Stimulated activated memory B cell treated with anti-CD40 and anti-IgM and Interleukin-4, amounts not matched to agents 10 μg/mL and 1 μg/mL and 100 μg/mL, for 72 hours (primary cell): ENCODE results near the gene ZAP70.

Source experiments
- ATAC-seq: fragments of 150-1000 bp; cut with Tn5 transposase; 2 replicates; pipeline ENCODE4 v1.10.0; 2021
- H3K27ac Mint-ChIP-seq: one replicate; pipeline ENCODE4 v1.8.0; 2022; ENCODE audit warnings: mild to moderate bottlenecking, mixed read lengths
- H3K27me3 Mint-ChIP-seq: one replicate; pipeline ENCODE4 v1.8.0; 2022; ENCODE audit warnings: mixed read lengths
- H3K36me3 Mint-ChIP-seq: one replicate; pipeline ENCODE4 v1.8.0; 2022; ENCODE audit warnings: mixed read lengths
- H3K4me1 Mint-ChIP-seq: one replicate; pipeline ENCODE4 v1.8.0; 2022; ENCODE audit warnings: mixed read lengths
- H3K4me3 Mint-ChIP-seq: one replicate; pipeline ENCODE4 v1.8.0; 2022; ENCODE audit warnings: mild to moderate bottlenecking, moderate library complexity, mixed read lengths
- H3K9me3 Mint-ChIP-seq: one replicate; pipeline ENCODE4 v1.8.0; 2022; ENCODE audit warnings: mixed read lengths

The ZAP70 gene

GRCh38 chr2:97719362-97720155 lies 6.2 kb downstream of the ZAP70 start:
- Mint-ChIP-seq H3K27ac (peak overlapping the region; percentile 84), H3K9me3 (peaks cover 4% of the 10 kb centered on the region), H3K4me3 (peak overlapping the region; percentile 61), H3K4me1 (peaks cover 19% of the 10 kb centered on the region), H3K36me3 (no peaks in the 10 kb centered on the region), H3K27me3 (no peaks in the 10 kb centered on the region)
- no peak for ATAC-seq

- H3K27ac Mint-ChIP-seq: no peak overlapping the region
- peaks cover 4% of the 10 kb centered on the region for H3K9me3 Mint-ChIP-seq
- H3K27me3 Mint-ChIP-seq: no peaks in the 10 kb centered on the region
- peaks cover 19% of the 10 kb centered on the region for H3K4me1 Mint-ChIP-seq
- no peak overlapping the region for H3K4me3 Mint-ChIP-seq
- no peaks in the 10 kb centered on the region for H3K36me3 Mint-ChIP-seq
- no peak for ATAC-seq
Observed at GRCh38 chr2:97720746-97721145, 7.4 kb downstream of the ZAP70 start.

GRCh38 chr2:97722227-97722626 lies 8.9 kb downstream of the ZAP70 start:
- Mint-ChIP-seq H3K9me3 (peaks cover 4% of the 10 kb centered on the region), H3K4me3 (no peak overlapping the region), H3K27ac (no peak overlapping the region), H3K36me3 (no peaks in the 10 kb centered on the region), H3K4me1 (peaks cover 14% of the 10 kb centered on the region), H3K27me3 (no peaks in the 10 kb centered on the region)
- no peak for ATAC-seq

GRCh38 chr2:97723156-97724072 lies 10.0 kb downstream of the ZAP70 start:
- H3K4me1 Mint-ChIP-seq: peaks cover 11% of the 10 kb centered on the region
- no peak overlapping the region for H3K4me3 Mint-ChIP-seq
- H3K36me3 Mint-ChIP-seq: no peaks in the 10 kb centered on the region
- H3K9me3 Mint-ChIP-seq: peaks cover 4% of the 10 kb centered on the region
- H3K27me3 Mint-ChIP-seq: no peaks in the 10 kb centered on the region
- ATAC-seq: no peak
- H3K27ac Mint-ChIP-seq: no peak overlapping the region

GRCh38 chr2:97724073-97724410 lies 10.7 kb downstream of the ZAP70 start:
- Mint-ChIP-seq H3K36me3 (no peaks in the 10 kb centered on the region), H3K27me3 (no peaks in the 10 kb centered on the region), H3K4me3 (no peak overlapping the region), H3K27ac (no peak overlapping the region), H3K9me3 (peaks cover 2% of the 10 kb centered on the region), H3K4me1 (peaks cover 5% of the 10 kb centered on the region)
- no peak for ATAC-seq

- no peaks in the 10 kb centered on the region for H3K27me3 Mint-ChIP-seq
- no peak for ATAC-seq
- no peak overlapping the region for H3K4me3 Mint-ChIP-seq
- no peaks in the 10 kb centered on the region for H3K36me3 Mint-ChIP-seq
- H3K9me3 Mint-ChIP-seq: no peaks in the 10 kb centered on the region
- H3K27ac Mint-ChIP-seq: no peak overlapping the region
- peaks cover under 1% of the 10 kb centered on the region for H3K4me1 Mint-ChIP-seq
Observed at GRCh38 chr2:97724501-97724900, 11.1 kb downstream of the ZAP70 start.

- peaks cover 1% of the 10 kb centered on the region for H3K36me3 Mint-ChIP-seq
- H3K9me3 Mint-ChIP-seq: peaks cover 1% of the 10 kb centered on the region
- ATAC-seq: no peak
- no peak overlapping the region for H3K4me3 Mint-ChIP-seq
- H3K27ac Mint-ChIP-seq: no peak overlapping the region
- H3K4me1 Mint-ChIP-seq: no peaks in the 10 kb centered on the region
- no peaks in the 10 kb centered on the region for H3K27me3 Mint-ChIP-seq
Observed at GRCh38 chr2:97724946-97725688, 11.7 kb downstream of the ZAP70 start.

GRCh38 chr2:97726261-97727064 lies 13.1 kb downstream of the ZAP70 start:
- no peaks in the 10 kb centered on the region for H3K4me1 Mint-ChIP-seq
- H3K4me3 Mint-ChIP-seq: no peak overlapping the region
- no peak overlapping the region for H3K27ac Mint-ChIP-seq
- peaks cover 3% of the 10 kb centered on the region for H3K9me3 Mint-ChIP-seq
- peaks cover 5% of the 10 kb centered on the region for H3K36me3 Mint-ChIP-seq
- peaks cover 2% of the 10 kb centered on the region for H3K27me3 Mint-ChIP-seq
- no peak for ATAC-seq

GRCh38 chr2:97727296-97727695 lies 13.9 kb downstream of the ZAP70 start:
- H3K9me3 Mint-ChIP-seq: peaks cover 3% of the 10 kb centered on the region
- no peaks in the 10 kb centered on the region for H3K4me1 Mint-ChIP-seq
- no peak overlapping the region for H3K4me3 Mint-ChIP-seq
- no peak for ATAC-seq
- no peak overlapping the region for H3K27ac Mint-ChIP-seq
- peaks cover 5% of the 10 kb centered on the region for H3K36me3 Mint-ChIP-seq
- H3K27me3 Mint-ChIP-seq: peaks cover 7% of the 10 kb centered on the region

- no peak for ATAC-seq
- Mint-ChIP-seq H3K27me3 (peaks cover 7% of the 10 kb centered on the region), H3K27ac (no peak overlapping the region), H3K9me3 (peaks cover 3% of the 10 kb centered on the region), H3K4me3 (no peak overlapping the region), H3K4me1 (no peaks in the 10 kb centered on the region), H3K36me3 (peaks cover 5% of the 10 kb centered on the region)
Observed at GRCh38 chr2:97728091-97728731, 14.8 kb downstream of the ZAP70 start.

- H3K4me3 Mint-ChIP-seq: no peak overlapping the region
- H3K36me3 Mint-ChIP-seq: peaks cover 5% of the 10 kb centered on the region
- no peak overlapping the region for H3K27ac Mint-ChIP-seq
- peaks cover 3% of the 10 kb centered on the region for H3K9me3 Mint-ChIP-seq
- H3K27me3 Mint-ChIP-seq: peaks cover 7% of the 10 kb centered on the region
- H3K4me1 Mint-ChIP-seq: no peaks in the 10 kb centered on the region
- no peak for ATAC-seq
Observed at GRCh38 chr2:97730245-97730644, 16.9 kb downstream of the ZAP70 start.

GRCh38 chr2:97731274-97732020 lies 18.1 kb downstream of the ZAP70 start:
- no peak for ATAC-seq
- peaks cover 3% of the 10 kb centered on the region for H3K9me3 Mint-ChIP-seq
- H3K4me1 Mint-ChIP-seq: no peaks in the 10 kb centered on the region
- H3K4me3 Mint-ChIP-seq: no peak overlapping the region
- peaks cover 7% of the 10 kb centered on the region for H3K27me3 Mint-ChIP-seq
- H3K36me3 Mint-ChIP-seq: peaks cover 5% of the 10 kb centered on the region
- H3K27ac Mint-ChIP-seq: no peak overlapping the region

- H3K36me3 Mint-ChIP-seq: peaks cover 5% of the 10 kb centered on the region
- peaks cover 7% of the 10 kb centered on the region for H3K27me3 Mint-ChIP-seq
- no peak overlapping the region for H3K4me3 Mint-ChIP-seq
- peaks cover 3% of the 10 kb centered on the region for H3K9me3 Mint-ChIP-seq
- ATAC-seq: no peak
- no peak overlapping the region for H3K27ac Mint-ChIP-seq
- no peaks in the 10 kb centered on the region for H3K4me1 Mint-ChIP-seq
Observed at GRCh38 chr2:97732436-97733340, 19.3 kb downstream of the ZAP70 start.
